Osteocyte (in vitro differentiated cells): ENCODE results near the gene EPHX1. TPM values are rescaled to one million over a fixed set of nuclear protein-coding genes. Genes with fewer than 3 reads are reported as not detected.
"Not testable (repeated sequence)": the region's sequence is repeated elsewhere in the genome, so short reads cannot be mapped to it uniquely, and the experiment has no call there.

ENCODE experiments used
- DNase-seq: peaks from one replicate; pipeline ENCODE4 v3.0.0; 2021; ENCODE audit warnings: mixed read lengths; ENCODE audit not compliant: unreplicated experiment; ENCODE audit errors: extremely low spot score
- H3K27ac Mint-ChIP-seq: one replicate; pipeline ENCODE4 v1.8.0; 2021; ENCODE audit warnings: mild to moderate bottlenecking, mixed read lengths; ENCODE audit not compliant: unreplicated experiment
- H3K27me3 Mint-ChIP-seq: one replicate; pipeline ENCODE4 v1.8.0; 2021; ENCODE audit warnings: mixed read lengths; ENCODE audit not compliant: unreplicated experiment
- H3K36me3 Mint-ChIP-seq: one replicate; pipeline ENCODE4 v1.8.0; 2021; ENCODE audit warnings: mixed read lengths; ENCODE audit not compliant: unreplicated experiment
- H3K4me1 Mint-ChIP-seq: one replicate; pipeline ENCODE4 v1.8.0; 2021; ENCODE audit warnings: mixed read lengths; ENCODE audit not compliant: unreplicated experiment
- H3K4me3 Mint-ChIP-seq: one replicate; pipeline ENCODE4 v1.8.0; 2021; ENCODE audit warnings: mild to moderate bottlenecking, moderate library complexity, mixed read lengths; ENCODE audit not compliant: unreplicated experiment
- H3K9me3 Mint-ChIP-seq: one replicate; pipeline ENCODE4 v1.8.0; 2021; ENCODE audit warnings: mixed read lengths; ENCODE audit not compliant: unreplicated experiment
- total RNA-seq: library from RNA; stranded (reverse); gene quantifications from 2 replicates; pipeline ENCODE4 v1.2.1, GENCODE V29; 2021
- TF ChIP-seq, protein P1 (sequence below): fragments of 200-600 bp; sonication (generic); IDR thresholded peaks from 2 replicates; pipeline ENCODE4 v1.5.0; 2021; ENCODE audit warnings: antibody characterized with exemption, mild to moderate bottlenecking, moderate library complexity

EPHX1 gene
- total RNA-seq, 1 donor from 2014 or later, result 32.3 TPM

DNA sequence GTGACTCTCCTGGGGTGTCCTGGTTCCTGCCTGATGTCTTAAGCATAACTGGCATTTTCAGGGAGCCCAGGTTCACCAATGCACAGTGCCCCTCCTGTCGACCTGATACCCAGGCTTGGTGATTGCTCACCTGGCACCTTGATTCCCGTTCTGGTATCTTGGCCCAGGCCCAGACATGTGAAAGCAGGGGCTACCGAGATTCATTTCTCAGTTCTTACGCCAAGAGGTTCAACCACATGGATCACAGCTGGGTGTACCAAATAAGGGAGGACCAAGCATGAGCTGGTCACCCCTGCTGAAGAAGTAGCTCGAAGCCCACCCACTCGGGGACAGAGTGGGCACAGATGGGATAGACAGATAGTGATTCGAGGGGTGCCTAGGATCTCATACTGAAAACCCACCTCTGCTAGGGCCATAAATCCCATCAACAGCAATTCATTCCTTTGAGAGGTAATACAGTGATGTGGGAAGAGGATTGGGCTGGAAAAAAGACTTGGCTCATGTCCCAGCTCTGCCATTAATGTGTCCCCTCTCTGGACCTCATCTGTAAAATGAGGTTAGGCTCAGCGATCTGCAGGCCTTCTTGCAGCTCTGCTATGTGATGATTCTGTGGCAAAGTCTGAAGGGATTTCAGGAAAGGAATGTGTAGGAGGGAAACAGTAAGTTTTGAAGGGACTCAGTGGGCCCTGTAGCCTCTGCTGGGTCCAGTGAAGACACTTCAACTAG lies 2.7 kb downstream of the EPHX1 start:
- Mint-ChIP-seq H3K4me1 (peaks cover 43% of the 10 kb centered on the region), H3K27me3 (no peaks in the 10 kb centered on the region), H3K9me3 (no peaks in the 10 kb centered on the region), H3K27ac (no peak overlapping the region), H3K4me3 (no peak overlapping the region), H3K36me3 (no peaks in the 10 kb centered on the region)
- TF ChIP-seq, protein P1, sequence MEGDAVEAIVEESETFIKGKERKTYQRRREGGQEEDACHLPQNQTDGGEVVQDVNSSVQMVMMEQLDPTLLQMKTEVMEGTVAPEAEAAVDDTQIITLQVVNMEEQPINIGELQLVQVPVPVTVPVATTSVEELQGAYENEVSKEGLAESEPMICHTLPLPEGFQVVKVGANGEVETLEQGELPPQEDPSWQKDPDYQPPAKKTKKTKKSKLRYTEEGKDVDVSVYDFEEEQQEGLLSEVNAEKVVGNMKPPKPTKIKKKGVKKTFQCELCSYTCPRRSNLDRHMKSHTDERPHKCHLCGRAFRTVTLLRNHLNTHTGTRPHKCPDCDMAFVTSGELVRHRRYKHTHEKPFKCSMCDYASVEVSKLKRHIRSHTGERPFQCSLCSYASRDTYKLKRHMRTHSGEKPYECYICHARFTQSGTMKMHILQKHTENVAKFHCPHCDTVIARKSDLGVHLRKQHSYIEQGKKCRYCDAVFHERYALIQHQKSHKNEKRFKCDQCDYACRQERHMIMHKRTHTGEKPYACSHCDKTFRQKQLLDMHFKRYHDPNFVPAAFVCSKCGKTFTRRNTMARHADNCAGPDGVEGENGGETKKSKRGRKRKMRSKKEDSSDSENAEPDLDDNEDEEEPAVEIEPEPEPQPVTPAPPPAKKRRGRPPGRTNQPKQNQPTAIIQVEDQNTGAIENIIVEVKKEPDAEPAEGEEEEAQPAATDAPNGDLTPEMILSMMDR, result no peak
- no peak for DNase-seq

DNA sequence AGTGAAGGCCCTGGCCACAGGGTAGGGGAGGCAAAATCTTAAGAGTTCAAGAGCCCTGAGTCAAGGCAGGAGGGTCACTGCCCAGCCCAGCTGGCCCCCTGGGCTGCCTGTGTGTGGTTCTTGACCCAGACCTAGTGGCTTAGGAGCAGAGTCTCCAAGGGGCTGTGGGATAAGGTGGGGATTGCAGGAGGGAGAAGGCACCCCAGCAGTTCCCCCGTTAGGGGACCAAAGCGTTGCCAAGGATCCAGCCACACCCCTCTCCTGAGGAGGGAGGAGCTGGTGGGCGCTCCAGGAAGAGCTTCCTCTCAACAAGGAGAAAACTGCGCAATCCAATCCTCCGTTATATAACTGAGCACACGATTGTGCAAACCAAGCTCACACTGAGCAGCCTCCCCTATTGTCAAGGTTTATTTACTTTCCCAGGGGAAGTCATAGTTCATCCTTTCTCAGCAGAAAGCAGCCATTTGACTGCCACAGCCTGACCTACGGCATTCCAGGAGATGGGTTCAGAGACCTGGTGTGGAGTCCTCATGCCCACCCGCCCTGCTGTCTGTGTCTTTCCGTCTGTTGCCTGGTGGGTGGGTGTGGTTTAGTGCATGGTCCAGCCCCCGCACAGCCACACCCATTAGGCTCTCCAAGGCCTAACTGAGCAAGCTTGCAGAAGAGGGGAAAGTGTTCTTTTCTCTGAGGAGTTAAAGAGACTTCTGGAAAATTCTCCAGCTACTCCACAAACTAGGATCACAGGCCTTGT lies 3.5 kb downstream of the EPHX1 start:
- Mint-ChIP-seq H3K9me3 (no peaks in the 10 kb centered on the region), H3K4me1 (peaks cover 49% of the 10 kb centered on the region), H3K36me3 (no peaks in the 10 kb centered on the region), H3K4me3 (no peak overlapping the region), H3K27ac (peak overlapping the region; percentile 14), H3K27me3 (no peaks in the 10 kb centered on the region)
- no peak for DNase-seq
- TF ChIP-seq, protein P1, result no peak

DNA sequence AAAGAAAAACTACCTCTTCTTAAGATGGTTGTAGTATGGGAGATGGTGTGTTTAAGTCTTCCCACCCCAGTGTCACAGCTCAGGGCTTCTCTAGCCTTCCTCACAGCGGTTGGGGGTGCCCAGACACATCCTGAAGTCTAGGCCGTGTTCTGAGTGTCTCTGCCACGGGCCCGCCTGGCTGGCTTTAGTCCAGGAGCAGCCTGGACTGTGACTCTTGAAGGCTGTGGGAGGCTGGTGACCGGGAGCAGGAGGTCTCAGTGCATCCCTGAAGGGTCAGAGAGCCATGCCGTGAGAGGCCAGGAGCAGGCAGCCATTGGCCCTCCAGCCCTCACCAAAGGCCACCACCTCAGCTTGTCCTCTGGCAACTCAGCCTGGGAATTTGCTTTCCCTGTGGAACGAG lies 4.5 kb downstream of the EPHX1 start:
- no peaks in the 10 kb centered on the region for H3K27me3 Mint-ChIP-seq
- no peak overlapping the region for H3K27ac Mint-ChIP-seq
- H3K9me3 Mint-ChIP-seq, result no peaks in the 10 kb centered on the region
- DNase-seq, result no peak
- no peak overlapping the region for H3K4me3 Mint-ChIP-seq
- TF ChIP-seq, protein P1, result no peak
- peaks cover 49% of the 10 kb centered on the region for H3K4me1 Mint-ChIP-seq
- H3K36me3 Mint-ChIP-seq, result no peaks in the 10 kb centered on the region

DNA sequence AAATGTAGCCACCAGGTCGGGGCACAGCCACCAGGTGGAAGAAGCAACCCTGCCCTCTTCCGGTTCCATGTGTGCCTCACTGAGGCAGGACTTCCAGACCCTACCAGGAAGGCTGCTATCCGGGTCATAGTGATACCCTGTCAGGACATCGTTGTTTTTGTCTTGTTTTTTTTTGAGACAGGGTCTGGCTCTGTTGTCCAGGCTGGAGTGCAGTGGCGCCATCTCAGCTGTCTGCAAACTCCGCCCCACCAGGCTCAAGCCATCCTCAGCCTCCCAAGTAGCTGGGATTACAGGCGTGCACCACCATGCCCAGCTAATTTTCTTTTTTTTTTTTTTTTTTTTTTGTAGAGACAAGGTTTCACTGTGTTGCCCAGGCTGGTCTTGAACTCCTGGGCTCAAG lies 5.2 kb downstream of the EPHX1 start:
- peaks cover 45% of the 10 kb centered on the region for H3K4me1 Mint-ChIP-seq
- H3K4me3 Mint-ChIP-seq, H3K27ac Mint-ChIP-seq, H3K27me3 Mint-ChIP-seq, H3K9me3 Mint-ChIP-seq, DNase-seq, H3K36me3 Mint-ChIP-seq: not testable (repeated sequence)

DNA sequence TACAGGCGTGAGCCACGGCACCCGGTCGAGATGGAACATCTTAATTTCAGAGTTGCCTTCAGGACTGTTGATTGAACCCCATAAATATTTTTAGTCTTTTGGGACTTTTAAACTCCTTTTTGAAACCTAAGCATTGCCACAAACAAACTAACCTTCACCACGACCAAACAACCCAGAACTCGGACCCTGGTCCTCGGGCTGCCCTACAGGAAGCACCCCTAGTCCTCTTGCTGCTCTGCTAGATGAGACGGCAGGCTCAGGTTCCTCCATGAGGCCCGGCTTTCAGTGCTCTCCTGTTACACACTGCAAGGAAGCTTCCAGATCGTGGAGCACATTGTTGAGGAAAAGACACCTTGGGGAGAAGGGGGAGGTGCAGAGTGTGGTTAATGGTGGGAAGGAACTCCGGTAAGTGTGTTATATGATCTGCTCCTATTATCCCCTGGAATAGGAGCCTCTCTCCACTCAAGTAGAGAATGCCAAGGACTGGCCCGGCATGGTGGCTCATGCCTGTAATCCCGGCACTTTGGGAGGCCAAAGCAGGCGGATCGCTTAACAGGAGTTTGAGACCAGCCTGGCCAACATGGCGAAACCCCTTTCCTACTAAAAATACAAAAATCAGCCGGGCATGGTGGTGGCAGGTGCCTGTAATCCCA lies 5.7 kb downstream of the EPHX1 start:
- Mint-ChIP-seq H3K4me1 (peaks cover 45% of the 10 kb centered on the region), H3K27ac (no peak overlapping the region), H3K36me3 (peaks cover 2% of the 10 kb centered on the region), H3K4me3 (no peak overlapping the region), H3K27me3 (no peaks in the 10 kb centered on the region), H3K9me3 (no peaks in the 10 kb centered on the region)
- no peak for DNase-seq
- TF ChIP-seq, protein P1, result no peak
